Gastrocnemius medialis (tissue), 4 donors: Measurements from ENCODE around the gene KRAS.
"Not testable (repeated sequence)": the region's sequence is repeated elsewhere in the genome, so short reads cannot be mapped to it uniquely, and the experiment has no call there.

Experiments used
- CTCF ChIP-seq, 5 experiments: fragments of 450-650 bp in 3 of 5; fragments of 200-600 bp in 2 of 5; sonication (generic) in 2 of 5; IDR thresholded peaks in 4 of 5; conservative IDR thresholded peaks in 1 of 5; 1 replicate in 4 of 5; 2 replicates in 1 of 5; pipeline ENCODE4 v1.5.1; 2016 to 2019; ENCODE audit warnings: antibody characterized with exemption in 5 of 5, mild to moderate bottlenecking in 3 of 5, moderate library complexity in 3 of 5
- POLR2A ChIP-seq, 2 donors: fragments of 450-650 bp; IDR thresholded peaks; one replicate each; pipeline ENCODE4 v1.6.1; 2017; ENCODE audit warnings: antibody characterized with exemption in 2 of 2, mild to moderate bottlenecking in 2 of 2, moderate library complexity in 2 of 2

DNA sequence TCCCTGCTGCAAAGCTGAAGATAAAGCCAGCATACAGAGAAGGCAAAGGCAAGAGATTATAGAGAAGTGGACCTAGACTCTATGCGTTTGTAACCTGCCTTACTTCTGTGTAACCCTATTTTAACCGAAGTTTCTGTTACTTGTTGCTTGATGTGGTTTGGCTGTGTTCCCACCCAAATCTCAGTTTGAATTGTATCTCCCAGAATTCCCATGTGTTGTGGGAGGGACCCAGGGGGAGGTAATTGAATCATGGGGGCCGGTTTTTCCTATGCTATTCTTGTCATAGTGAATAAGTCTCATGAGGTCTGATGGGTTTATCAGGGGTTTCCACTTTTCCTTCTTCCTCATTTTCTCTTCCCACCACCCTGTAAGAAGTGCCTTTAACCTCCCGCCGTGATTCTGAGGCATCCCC, 42.1 kb upstream of the KRAS start:
- not testable (repeated sequence) for TF ChIP-seq POLR2A (IDR thresholded peaks at IDR 0.05); CTCF (IDR thresholded peaks at IDR 0.05 in 4 of 5, conservative IDR thresholded peaks at IDR 0.05 in 1 of 5)
